Measurements from ENCODE around the gene NR2C2AP.
A peak's percentile ranks its signal among the peaks of the same experiment; 100 is the strongest.

NR2C2AP gene

GRCh38 chr19:19186742-19187141 is 16.5 kb downstream of the NR2C2AP start:
- no peak overlapping the region for H3K4me3 ChIP-seq (IDR thresholded peaks at IDR 0.05; ENCODE audit: insufficient read depth, low read depth, low read length)
- H4K20me1 ChIP-seq (ENCODE audit: insufficient read depth): no peaks in the 10 kb centered on the region
- H3K4me2 ChIP-seq: no peak overlapping the region
- H3K27me3 ChIP-seq (ENCODE audit: insufficient read depth, low read depth): no peaks in the 10 kb centered on the region
- H2AFZ ChIP-seq (ENCODE audit: low read depth): no peak overlapping the region
- H3K27ac ChIP-seq: no peak overlapping the region
- no peak for TF ChIP-seq CTCF (conservative IDR thresholded peaks at IDR 0.05; ENCODE audit: low read depth, low read length)
- peaks cover 25% of the 10 kb centered on the region for H3K79me2 ChIP-seq (ENCODE audit: insufficient read depth, low read depth)
- H3K4me1 ChIP-seq (ENCODE audit: low read depth, poor library complexity, severe bottlenecking): peaks cover 12% of the 10 kb centered on the region
- no peak overlapping the region for H3K9ac ChIP-seq
- H3K36me3 ChIP-seq (ENCODE audit: insufficient read depth): no peaks in the 10 kb centered on the region

GRCh38 chr19:19185853-19186740 is 17.1 kb downstream of the NR2C2AP start:
- H3K79me2 ChIP-seq (ENCODE audit: insufficient read depth, low read depth): peaks cover 18% of the 10 kb centered on the region
- peak; percentile 77 for TF ChIP-seq CTCF (conservative IDR thresholded peaks at IDR 0.05; ENCODE audit: low read depth, low read length)
- no peaks in the 10 kb centered on the region for H4K20me1 ChIP-seq (ENCODE audit: insufficient read depth)
- H2AFZ ChIP-seq (ENCODE audit: low read depth): no peak overlapping the region
- peaks cover 17% of the 10 kb centered on the region for H3K4me1 ChIP-seq (ENCODE audit: low read depth, poor library complexity, severe bottlenecking)
- H3K27me3 ChIP-seq (ENCODE audit: insufficient read depth, low read depth): no peaks in the 10 kb centered on the region
- H3K36me3 ChIP-seq (ENCODE audit: insufficient read depth): no peaks in the 10 kb centered on the region
- no peak overlapping the region for H3K4me2 ChIP-seq
- no peak overlapping the region for H3K9ac ChIP-seq
- H3K4me3 ChIP-seq (IDR thresholded peaks at IDR 0.05; ENCODE audit: insufficient read depth, low read depth, low read length): no peak overlapping the region
- no peak overlapping the region for H3K27ac ChIP-seq

GRCh38 chr19:19181488-19181998 is 21.7 kb downstream of the NR2C2AP start:
- TF ChIP-seq CTCF (conservative IDR thresholded peaks at IDR 0.05; ENCODE audit: low read depth, low read length): no peak
- Histone ChIP-seq H3K4me2 (no peak overlapping the region), H3K4me1 (ENCODE audit: low read depth, poor library complexity, severe bottlenecking) (peaks cover 34% of the 10 kb centered on the region), H3K9ac (no peak overlapping the region), H3K27me3 (ENCODE audit: insufficient read depth, low read depth) (no peaks in the 10 kb centered on the region), H3K27ac (0 out of 2 replicates have a peak overlapping the region, but pooled peaks have one; percentile 75), H3K4me3 (IDR thresholded peaks at IDR 0.05; ENCODE audit: insufficient read depth, low read depth, low read length) (no peak overlapping the region), H3K79me2 (ENCODE audit: insufficient read depth, low read depth) (no peaks in the 10 kb centered on the region), H3K36me3 (ENCODE audit: insufficient read depth) (no peaks in the 10 kb centered on the region), H2AFZ (ENCODE audit: low read depth) (no peak overlapping the region), H4K20me1 (ENCODE audit: insufficient read depth) (no peaks in the 10 kb centered on the region)

- no peak for TF ChIP-seq CTCF (conservative IDR thresholded peaks at IDR 0.05; ENCODE audit: low read depth, low read length)
These were observed 23.4 kb downstream of the NR2C2AP start for GRCh38 chr19:19179548-19180441.

More at GRCh38 chr19:19179548-19180441, 23.4 kb downstream of the NR2C2AP start:
- H3K4me1 ChIP-seq (ENCODE audit: low read depth, poor library complexity, severe bottlenecking): peaks cover 39% of the 10 kb centered on the region
- H3K79me2 ChIP-seq (ENCODE audit: insufficient read depth, low read depth): no peaks in the 10 kb centered on the region
- H3K27me3 ChIP-seq (ENCODE audit: insufficient read depth, low read depth): no peaks in the 10 kb centered on the region
- H3K9ac ChIP-seq: peak overlapping the region; percentile 40; the same call in 1 of the 2 replicates
- H3K4me3 ChIP-seq (IDR thresholded peaks at IDR 0.05; ENCODE audit: insufficient read depth, low read depth, low read length): no peak overlapping the region
- H2AFZ ChIP-seq (ENCODE audit: low read depth): no peak overlapping the region
- peak overlapping the region; percentile 44; the same call in 1 of the 2 replicates for H3K4me2 ChIP-seq
- H4K20me1 ChIP-seq (ENCODE audit: insufficient read depth): no peaks in the 10 kb centered on the region
- no peaks in the 10 kb centered on the region for H3K36me3 ChIP-seq (ENCODE audit: insufficient read depth)
- peak overlapping the region; percentile 75 for H3K27ac ChIP-seq
